NCI-H1436 (cell line): Measurements from ENCODE around the gene ZIC5.

Experiments
- DNase-seq: peaks from one replicate; lab custom pipeline; 2025; lab: John Stamatoyannopoulos, UW

The ZIC5 gene

DNA sequence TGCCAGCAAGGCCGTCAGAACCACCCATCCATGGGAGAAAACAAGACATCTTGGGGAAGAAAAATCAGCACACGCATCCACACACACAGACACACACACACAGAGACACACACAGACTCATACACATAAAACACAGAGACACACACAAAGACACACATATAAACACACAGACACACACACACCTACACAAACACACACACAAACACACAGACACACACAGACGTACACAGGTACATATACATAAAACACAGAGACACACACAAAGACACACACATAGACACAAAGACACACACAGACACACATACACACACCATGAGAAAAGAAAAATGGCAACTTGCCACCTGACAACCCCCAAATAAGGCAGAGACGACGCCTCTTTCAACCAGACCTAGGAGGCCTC is 40.6 kb downstream of the ZIC5 start:
- DNase-seq = no peak

DNA sequence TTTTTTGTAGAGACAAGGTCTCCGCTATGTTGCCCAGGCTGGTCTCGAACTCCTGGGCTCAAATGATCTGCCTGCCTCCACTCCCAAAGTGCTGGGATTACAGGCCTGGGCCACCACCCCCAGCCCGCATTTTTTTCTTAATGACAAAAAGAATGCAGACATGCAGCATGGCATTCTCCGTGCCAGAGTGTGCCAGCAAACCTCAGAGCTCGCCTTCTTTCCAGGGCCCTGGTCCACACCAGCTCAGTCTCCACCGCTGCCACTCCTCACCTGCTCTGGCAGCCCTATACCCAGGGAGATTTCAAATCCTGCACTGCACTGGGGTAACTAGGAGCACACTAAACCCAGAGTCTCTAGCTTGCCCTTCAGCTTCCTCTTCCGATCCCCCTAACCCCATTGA is 41.7 kb downstream of the ZIC5 start:
- no peak for DNase-seq

DNA sequence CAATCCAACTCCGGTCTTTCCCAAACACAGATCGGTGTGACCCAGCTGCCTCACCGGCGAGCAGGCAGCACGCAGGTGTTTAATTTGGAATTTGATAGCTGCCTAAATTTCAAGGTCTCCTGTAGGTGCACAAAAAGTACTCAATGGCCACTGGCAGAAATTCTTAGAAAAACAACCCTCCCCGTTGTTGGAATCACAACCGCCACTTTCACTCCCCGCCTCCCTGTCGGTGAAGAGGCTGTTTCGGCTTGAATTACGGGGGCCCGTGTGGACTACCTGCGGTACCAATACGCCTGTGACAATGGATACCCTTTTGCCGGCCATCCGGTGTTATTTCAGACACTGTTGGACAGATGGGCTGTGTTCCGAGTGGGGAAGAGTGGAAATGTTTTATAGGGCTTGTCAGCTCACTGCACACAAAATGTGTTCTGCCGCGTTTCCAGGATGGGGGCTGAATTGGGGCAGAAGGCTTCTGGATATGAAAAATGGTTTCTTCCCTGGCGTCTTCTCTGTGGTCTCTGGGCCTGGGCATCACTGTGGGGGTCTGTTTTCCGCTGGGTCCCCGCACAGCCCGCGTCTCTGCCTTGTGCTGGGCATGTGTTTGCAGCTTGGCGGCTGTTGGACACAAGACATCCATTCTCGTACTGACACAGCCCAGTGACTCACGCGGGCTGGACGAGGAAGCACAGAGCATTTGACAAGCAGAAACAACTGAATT is 45.4 kb downstream of the ZIC5 start:
- no peak for DNase-seq

DNA sequence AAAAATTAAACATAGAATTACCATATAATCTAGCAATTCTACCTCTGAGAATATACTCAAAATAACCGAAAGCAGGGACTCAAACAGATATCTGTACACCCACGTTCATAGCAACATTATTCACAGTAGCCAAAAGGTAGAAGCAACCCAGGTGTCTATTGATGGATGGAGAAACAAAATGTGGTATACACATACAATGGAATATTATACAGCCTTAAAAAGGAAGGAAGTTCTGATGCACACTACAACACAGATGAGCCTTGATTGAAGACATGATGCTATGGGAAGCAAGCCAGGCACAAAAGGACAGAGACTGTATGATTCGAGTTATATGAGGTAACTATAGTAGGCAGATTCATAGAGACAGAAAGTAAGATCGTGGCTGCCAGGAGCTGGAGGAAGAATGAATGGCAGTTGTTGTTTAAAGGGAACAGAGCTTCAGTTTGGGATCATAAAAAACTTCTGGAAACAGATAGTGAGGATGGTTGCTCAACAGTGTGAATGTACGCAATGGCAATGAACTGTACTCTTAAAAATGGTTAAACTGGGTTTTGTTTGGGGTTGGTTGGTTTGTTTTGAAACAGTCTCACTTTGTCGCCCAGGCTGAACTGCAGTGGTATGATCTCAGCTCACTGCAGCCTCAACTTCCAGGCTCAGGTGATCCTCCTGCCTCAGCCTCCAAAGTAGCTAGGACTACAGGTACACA is 47.5 kb downstream of the ZIC5 start:
- DNase-seq = no peak

DNA sequence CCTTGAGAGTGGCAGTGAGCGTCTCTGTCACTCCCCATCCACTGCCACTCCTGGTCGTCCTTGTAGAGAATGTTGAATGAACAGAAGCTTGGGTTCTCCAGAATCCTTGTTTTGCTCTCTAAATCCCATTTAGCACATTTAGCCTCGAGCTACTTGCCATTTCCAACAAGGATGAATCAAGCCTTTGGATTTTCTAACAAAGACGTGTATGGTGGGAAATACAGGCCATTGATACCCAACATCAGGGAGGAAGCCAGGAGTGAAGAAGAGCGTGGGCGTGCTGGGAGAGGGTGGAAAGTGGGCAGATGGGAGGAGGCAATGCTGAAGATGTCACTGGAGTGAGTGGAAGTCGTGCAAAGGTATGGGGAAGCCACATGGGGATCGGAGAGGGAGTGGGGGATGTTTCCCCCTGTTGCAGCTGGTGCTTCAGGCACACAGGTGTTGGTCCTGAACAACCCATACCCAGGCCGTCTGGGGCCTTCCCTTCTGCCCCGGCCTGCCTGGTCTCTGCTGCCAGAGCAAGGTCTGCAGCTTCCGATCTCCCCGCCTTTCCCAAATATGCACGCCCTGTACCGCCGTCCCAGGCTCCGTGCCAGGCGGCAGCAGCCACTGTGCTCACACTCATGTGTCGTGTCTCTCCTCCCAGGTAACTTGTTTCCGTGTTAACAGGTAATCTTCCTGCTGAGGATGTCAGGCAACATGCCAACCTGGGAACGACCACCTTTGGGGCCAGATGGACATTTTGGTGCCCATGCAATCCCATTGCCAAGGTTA is 48.7 kb downstream of the ZIC5 start:
- no peak for DNase-seq

DNA sequence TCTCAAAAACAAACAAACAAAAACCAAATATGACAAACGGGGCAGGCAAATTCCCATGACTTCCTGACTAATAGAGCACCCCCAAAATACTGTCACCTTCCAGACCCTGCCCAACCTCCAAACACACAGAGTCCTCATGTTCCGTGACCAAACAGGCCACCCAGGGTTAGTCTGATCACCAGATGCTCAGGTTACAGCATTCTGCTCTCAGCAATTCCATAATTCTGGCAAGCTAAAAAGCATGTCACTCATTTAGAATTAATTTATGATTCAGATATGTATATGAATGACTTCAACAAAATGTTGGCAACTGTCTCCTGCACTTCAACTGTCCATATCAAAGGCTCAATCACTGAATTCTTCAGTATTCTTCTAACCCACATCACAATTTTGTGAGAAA is 52.4 kb downstream of the ZIC5 start:
- no peak for DNase-seq

DNA sequence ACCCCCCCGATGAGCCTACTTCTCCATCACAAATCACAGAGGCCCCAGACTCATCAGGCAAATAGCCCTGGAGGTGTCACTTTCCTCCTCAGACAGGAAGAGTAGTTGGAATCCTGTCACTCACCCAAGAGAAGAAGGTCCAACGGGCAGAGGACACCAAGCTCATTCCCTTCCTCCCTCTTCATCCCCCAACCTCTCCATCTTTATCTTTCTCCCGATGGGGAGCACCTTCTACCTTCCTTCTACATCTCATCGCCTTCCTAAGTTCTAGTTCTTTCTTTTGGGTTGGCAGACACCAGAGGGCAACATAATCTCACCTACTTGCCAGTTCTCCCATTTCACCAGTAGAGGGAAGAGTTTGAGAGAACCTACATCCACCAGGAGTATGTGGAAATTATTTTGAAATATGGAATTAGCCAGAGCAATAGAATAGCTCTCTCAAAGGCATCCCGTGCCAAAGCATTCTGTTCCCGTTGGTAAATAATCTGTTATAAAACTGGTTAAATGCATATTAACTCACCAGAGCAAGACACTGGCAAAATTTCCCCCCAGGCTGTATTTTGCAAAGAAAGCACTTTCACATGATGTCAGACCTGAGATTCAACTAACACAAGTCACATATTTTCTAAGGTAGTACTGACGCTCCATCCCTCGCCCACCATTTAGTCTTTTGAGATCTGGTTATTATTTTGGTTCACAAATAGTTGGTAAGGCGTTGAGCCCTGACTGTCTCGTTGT is 55.0 kb downstream of the ZIC5 start:
- DNase-seq = peak; percentile 50

DNA sequence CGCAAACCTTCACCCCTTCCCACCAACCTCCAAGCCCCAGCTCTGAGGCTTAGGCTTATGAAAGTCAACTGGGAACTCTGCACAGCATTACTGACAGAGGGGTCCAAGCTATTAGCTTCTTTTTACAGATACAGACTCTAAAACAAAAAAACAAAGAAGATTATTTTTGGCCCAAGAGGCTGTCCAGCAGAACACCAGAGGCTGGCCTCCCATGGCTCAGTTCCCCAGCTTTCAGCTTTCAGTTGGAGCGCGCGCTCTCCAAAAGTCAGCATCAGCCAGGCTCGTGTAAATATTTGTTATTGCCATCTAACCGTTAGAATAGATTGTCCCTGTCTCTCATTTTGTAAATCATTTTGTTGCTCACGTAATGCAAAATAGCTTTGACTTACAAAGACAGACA is 58.4 kb downstream of the ZIC5 start:
- DNase-seq = no peak
